Inflammatory macrophage treated with lipopolysaccharide for 1 hour (primary cell): ENCODE results near the gene ZNHIT2.
"Not testable (repeated sequence)": the region's sequence is repeated elsewhere in the genome, so short reads cannot be mapped to it uniquely, and the experiment has no call there.

Experiments used
- DNase-seq, 2 donors: peaks; one replicate each; pipeline ENCODE4 v3.0.0-alpha.2; 2020 to 2022

Gene ZNHIT2

GRCh38 chr11:65118891-65119669 lies 1.6 kb upstream of the ZNHIT2 start:
- not testable (repeated sequence) for DNase-seq

- DNase-seq, result no peak
Measured at GRCh38 chr11:65118097-65118837, 766 bp upstream of the ZNHIT2 start.

- peak in 1 of 2 donors; percentile 39 for DNase-seq
Measured at GRCh38 chr11:65116370-65117205, 913 bp downstream of the ZNHIT2 start.

- no peak for DNase-seq
Measured at GRCh38 chr11:65115361-65116082, 2.0 kb downstream of the ZNHIT2 start.

- DNase-seq, result no peak
Measured at GRCh38 chr11:65114538-65115171, 2.8 kb downstream of the ZNHIT2 start.

- DNase-seq, result no peak
Measured at GRCh38 chr11:65113839-65114238, 3.7 kb downstream of the ZNHIT2 start.

- no peak for DNase-seq
Measured at GRCh38 chr11:65113361-65113756, 4.1 kb downstream of the ZNHIT2 start.

GRCh38 chr11:65112546-65113360 lies 4.7 kb downstream of the ZNHIT2 start:
- peak; percentile 33 to 60 for DNase-seq

GRCh38 chr11:65111744-65112545 lies 5.6 kb downstream of the ZNHIT2 start, which contains the start of gene TM7SF2:
TSS of gene TM7SF2 (plus strand) at chr11:65111872. CDS start at chr11:65112016, 144 bp downstream.
- DNase-seq, result peak; percentile 90 to 95

GRCh38 chr11:65111159-65111743 lies 6.2 kb downstream of the ZNHIT2 start:
- DNase-seq, result no peak

GRCh38 chr11:65110354-65110861 lies 7.1 kb downstream of the ZNHIT2 start:
- peak; percentile 71 to 99 for DNase-seq

- DNase-seq, result no peak
Measured at GRCh38 chr11:65109231-65110198, 8.0 kb downstream of the ZNHIT2 start.

GRCh38 chr11:65108469-65109123 lies 8.9 kb downstream of the ZNHIT2 start:
- no peak for DNase-seq

GRCh38 chr11:65107751-65108468 lies 9.6 kb downstream of the ZNHIT2 start:
- no peak for DNase-seq

- DNase-seq, result no peak
Measured at GRCh38 chr11:65107078-65107477, 10.4 kb downstream of the ZNHIT2 start.

GRCh38 chr11:65104628-65105027 lies 12.9 kb downstream of the ZNHIT2 start:
- DNase-seq, result no peak

- DNase-seq, result no peak
Measured at GRCh38 chr11:65103476-65103875, 14.0 kb downstream of the ZNHIT2 start.
